Activated T-helper 1 cell treated with Interleukin-2 at 50 U/mL for 16 hours (primary cell): ENCODE results near the gene PDE12.

ENCODE experiments used
- DNase-seq: peaks from one replicate; pipeline ENCODE4 v3.0.0-alpha.2; 2020; ENCODE audit warnings: low read depth

Gene PDE12, protein sequence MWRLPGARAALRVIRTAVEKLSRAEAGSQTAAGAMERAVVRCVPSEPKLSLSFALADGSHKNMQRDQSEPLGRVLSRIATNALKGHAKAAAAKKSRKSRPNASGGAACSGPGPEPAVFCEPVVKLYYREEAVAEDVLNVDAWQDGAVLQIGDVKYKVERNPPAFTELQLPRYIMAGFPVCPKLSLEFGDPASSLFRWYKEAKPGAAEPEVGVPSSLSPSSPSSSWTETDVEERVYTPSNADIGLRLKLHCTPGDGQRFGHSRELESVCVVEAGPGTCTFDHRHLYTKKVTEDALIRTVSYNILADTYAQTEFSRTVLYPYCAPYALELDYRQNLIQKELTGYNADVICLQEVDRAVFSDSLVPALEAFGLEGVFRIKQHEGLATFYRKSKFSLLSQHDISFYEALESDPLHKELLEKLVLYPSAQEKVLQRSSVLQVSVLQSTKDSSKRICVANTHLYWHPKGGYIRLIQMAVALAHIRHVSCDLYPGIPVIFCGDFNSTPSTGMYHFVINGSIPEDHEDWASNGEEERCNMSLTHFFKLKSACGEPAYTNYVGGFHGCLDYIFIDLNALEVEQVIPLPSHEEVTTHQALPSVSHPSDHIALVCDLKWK

DNA sequence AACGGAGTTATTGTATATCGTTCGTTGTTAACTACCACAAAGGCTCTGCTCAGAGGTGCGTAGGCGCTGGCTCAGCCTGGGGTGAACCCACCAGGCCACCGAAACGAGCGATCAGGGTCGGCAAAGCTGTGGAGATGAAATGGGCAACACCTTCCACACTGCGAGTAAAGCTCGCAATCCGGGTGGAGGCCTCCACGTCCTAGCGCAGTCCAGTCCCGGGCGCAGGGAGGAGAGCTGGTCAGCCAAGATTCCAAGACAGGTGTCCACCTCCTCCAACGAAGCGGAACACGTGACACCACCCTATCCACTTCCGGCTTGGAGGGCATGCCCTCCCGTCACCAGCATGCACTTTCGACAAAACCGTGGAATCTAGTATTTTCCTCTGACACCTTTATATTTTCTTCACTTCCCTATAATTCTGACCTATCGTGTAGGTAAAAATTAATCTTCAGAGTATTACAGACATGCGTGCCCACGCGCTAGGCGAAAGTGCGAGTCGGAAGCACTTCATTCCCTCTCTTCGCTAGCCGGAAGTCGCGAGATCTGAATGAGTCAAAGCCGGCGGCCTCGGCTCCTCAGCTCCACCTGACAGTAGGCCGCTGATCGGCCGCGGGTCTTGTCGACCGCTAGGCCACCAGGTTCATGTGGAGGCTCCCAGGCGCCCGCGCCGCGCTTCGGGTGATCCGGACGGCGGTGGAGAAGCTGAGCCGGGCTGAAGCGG lies at the start of gene PDE12:
PDE12 (plus strand) TSS at position 537 of the 721 bp plus-strand sequence; CDS start at position 643, 106 bp downstream.
- DNase-seq: peak; percentile 63

DNA sequence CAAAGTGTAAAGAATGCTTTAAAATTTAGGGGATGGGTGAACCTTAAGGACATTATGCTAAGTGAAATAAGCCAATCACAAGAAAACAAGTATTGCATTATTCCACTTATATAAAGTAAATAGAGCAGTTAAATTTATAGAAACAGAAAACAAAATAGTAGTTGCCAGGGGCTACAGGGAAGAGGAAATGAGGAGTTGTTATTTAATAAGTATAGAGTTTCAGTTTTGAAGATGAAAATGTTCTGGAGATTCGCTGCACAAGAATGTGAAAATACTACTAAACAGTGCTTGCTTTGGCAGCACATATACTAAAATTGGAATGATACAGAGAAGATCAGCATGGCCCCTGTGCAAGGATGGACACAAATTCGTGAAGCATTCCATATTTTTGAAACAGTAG lies 43.9 kb upstream of the PDE12 start:
- DNase-seq: no peak

DNA sequence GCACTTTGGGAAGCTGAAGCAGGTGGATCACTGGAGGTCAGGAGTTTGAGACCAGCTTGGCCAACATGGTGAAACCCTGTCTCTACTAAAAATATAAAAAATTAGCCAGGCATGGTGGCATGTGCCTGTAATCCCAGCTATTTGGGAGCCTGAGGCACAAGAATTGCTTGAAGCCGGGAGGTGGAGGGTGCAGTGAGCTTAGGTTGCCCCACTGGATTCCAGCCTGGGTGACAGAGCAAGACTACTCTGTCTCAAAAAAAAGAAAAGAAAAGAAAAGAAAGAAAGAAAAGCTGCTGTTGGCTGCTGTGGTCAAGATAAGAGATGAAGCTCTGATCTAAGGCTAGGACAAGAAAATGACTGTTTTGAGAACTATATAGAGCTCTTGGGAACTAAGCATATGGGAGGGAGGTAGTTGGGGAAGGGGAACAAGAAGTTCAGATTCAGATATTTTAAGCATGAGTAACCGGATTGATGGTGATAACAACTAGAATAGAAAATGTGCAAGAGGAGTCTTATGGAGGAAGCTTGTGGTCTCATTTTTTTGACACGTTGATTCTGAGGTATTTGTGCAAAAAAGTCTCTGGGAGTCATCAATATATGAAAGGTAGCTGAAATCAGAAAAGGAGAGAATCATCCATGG lies 37.7 kb upstream of the PDE12 start:
- DNase-seq: no peak

DNA sequence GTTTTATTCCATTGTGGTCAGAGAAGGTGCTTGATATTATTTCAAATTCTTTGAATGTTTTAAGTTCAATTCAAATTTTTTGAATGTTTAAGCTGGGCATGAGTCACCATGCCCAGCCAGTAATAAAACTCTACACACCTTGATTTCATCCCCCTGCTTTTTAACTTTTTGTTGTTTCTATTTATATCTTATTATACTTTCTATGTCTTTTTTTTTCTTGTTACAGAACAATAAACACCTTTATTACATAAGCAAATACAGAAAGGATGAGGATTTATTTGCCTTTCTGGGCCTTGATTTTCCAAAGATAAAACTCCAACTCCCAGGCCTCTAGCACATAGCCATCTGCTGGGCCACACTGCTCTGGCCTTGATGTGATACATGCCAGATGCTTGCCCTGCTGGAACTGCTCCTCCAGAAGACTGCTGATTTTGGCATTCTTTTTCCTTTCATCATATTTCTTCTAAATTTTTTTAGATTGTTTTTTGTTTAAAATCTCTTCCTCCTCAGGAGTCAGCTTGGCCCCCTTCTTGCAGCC lies 25.9 kb upstream of the PDE12 start:
- no peak for DNase-seq

DNA sequence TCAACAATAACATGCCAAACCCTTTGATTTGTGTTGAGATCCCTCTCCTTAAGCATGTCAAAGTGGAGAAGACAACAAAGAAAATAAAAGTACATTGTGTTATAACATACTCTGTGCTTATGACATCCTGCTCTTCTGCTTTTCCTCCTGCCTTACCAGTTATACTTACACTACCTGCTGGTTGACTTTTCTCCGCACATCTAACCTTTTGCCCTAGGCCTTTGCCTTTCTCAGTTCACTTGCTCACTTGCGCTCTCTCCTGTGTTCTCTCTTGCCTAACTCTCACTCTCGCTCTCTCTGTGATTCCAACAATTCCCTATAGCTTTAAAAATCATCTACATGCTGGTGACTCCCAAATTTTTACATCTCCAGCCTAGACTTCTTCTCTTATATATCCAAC lies 17.6 kb upstream of the PDE12 start:
- DNase-seq: no peak

DNA sequence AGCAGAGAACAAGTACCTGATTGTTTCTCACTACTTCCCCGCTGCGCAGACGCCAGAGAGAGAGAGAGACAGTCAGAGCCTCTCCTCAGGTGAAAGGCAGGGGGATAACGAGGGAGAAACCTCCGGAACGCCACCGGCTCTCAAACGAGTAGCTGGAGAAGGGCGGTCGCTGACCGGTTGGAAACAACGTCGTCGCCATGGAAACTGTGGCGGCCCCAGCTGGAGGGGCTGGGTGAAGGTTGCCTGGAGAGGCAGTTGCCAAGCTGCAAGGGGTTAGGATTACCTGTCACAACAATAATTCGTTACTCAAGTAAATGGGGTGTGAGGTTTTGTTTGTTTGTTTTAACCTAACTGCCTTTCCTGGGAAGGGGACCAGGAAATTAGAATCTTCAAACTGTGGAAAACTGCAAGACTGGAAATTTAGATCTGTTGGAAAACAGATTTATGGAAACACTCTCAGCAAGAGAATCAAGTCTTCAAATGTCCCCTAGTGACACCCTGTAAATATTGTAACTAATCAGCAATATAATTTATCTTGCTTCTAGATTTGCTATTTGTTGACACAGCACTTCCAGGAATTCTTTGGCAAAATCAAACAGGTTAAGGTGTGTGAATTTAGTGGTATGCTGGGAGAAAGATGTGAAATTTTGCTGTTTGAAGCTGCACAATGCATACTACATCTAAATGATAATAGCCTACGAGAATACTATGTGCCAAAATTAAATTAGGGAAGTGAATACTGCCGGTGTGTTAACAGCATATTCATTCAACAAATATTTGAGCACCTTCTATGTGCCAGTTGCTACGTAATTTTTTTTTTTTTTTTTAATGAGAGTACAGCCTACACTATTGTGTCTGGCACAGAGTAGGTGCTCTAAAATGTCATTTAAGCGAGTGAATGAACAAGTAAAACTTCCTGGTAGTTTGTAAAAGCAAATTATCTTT lies 11.6 kb upstream of the PDE12 start, which contains the start of gene DNAH12:
DNAH12 (minus strand) TSS at position 164 of the 945 bp plus-strand sequence. CDS start 1,474 bp downstream, outside the sequence.
- no peak for DNase-seq

DNA sequence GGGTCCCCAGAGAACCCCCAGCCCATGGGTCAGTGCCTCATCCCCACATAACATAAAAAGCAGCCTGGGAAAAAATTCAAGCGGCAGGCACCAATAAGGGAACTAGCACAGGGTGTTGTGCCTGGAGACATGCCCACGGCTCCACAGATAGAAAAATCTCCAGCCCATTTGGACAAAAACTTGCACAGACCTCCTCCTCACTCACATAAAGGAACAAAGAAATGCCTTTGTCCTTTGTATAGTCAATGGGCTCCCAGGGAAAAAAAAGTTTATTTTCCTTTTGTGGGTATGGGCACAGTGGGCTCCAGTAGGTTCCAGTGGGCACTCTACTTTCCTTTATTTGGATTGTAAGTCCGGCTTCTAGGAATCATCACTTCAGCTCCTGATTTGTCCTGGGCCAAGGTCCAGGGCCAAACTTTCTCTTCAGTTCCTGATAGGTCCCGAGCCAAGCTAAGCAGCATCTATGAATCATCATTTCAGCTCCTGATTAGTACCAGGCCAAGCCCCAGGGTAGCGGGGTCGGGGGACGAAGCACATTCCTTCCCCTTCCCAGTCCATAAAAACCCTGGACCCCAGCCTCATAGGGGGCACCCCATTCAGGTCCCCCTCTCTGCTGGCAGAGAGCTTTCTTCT lies 10.3 kb upstream of the PDE12 start:
- no peak for DNase-seq

DNA sequence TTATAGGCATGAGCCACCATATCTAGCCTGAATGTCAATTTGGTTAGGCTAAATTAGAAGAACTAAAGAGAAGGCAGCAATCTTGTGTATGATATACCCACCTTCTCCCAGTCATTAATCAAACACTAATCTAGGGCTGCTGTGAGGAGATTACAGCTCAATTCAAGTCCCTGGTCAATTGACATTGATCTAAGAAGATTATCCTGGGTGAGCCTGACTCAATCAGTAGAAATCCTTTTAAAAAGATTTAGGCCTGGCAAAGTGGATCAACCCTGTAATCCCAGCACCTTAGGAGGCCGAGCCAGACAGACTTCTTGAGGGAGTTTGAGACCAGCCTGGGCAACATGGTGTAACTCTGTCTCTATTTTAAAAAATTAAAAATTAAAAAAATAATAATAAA lies 9.5 kb upstream of the PDE12 start:
- DNase-seq: no peak

DNA sequence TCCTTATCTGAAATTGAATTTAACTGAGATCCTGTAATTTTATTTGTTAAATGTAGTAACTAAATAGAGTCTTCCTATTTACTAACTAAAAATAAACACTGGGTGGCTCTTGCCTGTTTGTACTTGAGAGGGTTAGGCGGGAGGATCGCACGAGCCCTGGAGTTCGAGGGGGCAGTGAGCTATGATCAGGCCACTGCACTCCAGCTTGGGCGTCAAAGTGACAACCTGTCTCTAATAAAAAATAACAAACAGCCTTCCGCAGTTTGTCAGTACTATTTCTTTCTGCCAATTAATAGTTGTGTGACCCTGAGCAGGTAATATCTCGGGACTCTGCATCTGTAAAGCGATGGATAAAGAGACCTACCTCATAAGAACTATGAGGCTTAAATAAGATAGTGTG lies 768 bp upstream of the PDE12 start:
- no peak for DNase-seq

DNA sequence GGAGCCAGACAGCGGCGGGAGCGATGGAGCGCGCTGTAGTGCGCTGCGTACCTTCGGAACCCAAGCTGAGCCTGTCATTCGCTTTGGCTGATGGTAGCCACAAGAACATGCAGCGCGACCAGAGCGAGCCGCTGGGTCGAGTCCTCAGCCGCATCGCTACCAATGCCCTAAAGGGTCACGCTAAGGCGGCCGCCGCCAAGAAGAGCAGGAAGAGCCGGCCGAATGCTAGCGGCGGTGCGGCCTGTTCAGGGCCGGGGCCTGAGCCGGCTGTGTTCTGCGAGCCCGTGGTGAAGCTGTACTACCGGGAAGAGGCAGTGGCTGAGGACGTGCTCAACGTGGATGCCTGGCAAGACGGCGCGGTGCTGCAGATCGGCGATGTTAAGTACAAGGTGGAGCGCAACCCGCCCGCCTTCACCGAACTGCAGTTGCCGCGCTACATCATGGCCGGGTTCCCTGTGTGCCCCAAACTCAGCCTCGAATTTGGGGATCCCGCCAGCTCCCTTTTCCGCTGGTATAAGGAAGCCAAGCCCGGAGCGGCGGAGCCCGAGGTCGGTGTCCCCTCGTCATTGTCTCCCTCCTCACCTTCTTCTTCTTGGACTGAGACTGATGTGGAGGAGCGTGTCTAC lies 498 bp downstream of the PDE12 start:
- DNase-seq: peak; percentile 7

DNA sequence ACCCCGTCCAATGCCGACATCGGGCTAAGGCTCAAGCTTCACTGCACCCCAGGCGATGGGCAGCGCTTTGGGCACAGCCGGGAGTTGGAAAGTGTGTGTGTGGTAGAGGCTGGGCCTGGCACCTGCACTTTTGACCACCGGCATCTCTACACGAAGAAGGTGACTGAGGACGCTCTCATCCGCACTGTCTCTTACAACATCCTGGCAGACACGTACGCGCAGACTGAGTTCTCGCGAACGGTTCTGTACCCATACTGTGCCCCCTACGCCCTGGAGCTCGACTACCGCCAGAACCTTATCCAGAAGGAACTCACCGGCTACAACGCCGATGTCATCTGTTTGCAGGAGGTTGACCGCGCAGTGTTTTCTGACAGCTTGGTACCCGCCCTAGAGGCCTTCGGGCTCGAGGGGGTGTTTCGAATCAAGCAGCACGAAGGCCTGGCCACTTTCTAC lies 1.0 kb downstream of the PDE12 start:
- DNase-seq: peak; percentile 18

DNA sequence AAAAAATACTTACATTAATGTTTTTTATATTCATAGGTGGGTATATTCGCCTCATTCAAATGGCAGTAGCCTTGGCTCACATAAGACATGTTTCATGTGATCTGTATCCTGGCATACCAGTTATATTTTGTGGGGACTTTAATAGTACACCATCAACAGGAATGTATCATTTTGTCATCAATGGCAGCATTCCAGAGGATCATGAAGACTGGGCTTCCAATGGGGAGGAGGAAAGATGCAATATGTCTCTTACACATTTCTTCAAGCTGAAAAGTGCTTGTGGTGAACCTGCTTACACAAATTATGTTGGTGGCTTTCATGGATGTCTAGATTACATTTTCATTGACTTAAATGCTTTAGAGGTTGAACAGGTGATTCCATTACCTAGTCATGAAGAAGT lies 3.5 kb downstream of the PDE12 start:
- no peak for DNase-seq

DNA sequence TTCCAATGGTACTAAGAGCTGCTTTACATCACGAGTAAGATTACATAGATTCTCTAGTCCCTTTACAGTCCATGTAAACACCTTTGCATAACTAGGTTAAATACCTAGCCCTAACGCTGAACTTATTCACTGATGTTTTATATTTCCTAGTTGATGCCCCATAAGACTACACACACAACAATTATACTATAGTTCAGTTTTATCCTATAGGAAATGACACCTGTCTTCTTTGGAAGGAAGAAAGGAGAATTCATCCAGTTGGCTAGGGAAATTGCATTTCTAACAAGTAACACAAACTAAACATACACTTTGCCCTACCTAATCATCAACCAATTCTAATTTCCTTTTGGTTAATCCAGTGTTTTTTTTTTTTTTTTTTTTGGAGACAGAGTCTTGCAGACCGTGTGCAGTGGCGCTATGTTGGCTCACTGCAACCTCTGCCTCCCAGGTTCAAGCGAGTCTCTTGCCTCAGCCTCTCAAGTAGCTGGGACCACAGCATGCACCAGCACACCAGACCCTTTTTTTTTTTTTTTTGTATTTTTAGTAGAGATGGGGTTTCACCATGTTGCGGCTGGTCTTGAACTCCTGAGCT lies 13.9 kb downstream of the PDE12 start:
- DNase-seq: no peak

DNA sequence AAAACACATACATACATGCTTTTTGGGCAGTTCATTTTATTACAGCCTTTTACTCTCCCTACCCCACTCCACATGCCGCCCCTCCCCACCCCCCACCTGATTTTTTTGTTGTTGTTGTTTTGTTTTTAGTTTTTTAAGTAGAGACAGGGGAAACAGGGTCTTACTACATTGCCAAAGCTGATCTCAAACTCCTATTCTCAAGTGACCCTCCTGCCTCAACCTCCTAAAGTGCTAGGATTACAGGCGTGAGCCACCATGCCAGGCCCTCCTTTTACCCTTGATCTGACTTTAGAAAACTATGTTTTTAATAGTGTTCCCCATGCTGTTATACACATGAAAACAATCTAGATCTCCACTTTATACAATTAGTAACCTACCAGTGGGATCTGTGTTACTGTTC lies 14.8 kb downstream of the PDE12 start:
- DNase-seq: no peak

DNA sequence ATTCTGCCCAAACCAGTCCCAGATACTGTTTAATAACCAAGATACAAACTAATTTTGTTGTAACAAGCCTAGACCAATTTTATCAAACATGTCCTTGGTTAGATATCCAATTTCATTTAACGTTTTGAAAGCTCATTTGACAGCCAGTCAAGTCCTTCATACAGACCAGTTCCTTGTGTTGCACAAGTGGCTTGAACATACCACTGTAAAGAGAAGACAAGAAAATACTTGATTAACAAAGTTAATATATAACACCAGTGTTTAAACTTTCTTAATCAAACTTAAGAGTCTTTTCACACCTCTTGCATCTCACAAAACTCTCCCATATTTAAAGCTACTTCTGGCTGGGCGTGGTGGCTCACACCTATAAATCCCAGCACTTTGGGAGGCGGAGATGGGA lies 16.0 kb downstream of the PDE12 start:
- no peak for DNase-seq

DNA sequence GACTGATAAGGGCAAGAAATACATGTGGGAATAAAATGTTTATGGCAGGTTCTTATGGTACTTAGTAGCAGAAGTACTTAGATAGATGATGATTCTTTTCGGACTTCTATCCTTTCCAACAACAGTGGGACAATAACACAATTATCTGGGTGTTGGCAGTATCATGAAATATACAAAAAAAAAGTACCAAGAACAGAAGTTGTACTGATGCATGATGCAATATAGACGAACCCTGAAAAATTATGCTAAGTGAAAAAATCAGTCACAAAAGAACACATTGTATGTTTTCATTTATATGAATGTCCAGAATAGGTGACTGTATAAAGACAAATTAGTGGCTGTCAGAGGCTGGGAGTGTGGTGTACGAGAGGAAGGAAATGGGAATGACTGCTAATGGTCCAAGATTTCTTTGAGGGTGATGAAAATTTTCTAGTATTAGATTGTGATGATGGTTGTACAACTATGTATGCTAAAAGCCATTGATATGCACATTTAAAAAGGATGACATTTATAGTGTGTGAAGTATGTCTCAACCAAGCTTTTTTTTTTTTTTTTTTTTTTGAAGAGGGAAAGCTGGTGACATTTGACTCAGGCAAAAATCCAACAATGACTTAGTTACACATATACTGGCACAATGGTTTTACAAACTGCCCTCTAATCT lies 20.0 kb downstream of the PDE12 start:
- DNase-seq: no peak

DNA sequence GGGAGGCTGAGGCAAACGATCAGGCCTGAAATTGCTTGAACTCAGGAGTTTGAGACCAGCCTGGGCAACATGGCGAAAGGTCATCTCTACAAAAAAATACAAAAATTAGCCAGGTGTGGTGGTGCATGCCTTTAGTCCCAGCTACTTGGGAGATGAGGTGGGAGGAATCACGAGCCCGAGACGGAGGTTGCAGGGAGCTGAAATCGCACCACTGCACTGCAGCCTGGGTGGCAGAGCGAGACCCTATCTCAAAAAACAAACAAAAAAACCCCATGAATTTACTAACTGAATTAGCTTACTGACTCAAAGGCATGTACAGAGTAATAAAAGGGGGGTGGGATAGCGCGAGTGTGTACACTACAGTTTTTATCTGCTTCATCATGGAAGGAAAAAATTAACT lies 21.7 kb downstream of the PDE12 start:
- DNase-seq: no peak

DNA sequence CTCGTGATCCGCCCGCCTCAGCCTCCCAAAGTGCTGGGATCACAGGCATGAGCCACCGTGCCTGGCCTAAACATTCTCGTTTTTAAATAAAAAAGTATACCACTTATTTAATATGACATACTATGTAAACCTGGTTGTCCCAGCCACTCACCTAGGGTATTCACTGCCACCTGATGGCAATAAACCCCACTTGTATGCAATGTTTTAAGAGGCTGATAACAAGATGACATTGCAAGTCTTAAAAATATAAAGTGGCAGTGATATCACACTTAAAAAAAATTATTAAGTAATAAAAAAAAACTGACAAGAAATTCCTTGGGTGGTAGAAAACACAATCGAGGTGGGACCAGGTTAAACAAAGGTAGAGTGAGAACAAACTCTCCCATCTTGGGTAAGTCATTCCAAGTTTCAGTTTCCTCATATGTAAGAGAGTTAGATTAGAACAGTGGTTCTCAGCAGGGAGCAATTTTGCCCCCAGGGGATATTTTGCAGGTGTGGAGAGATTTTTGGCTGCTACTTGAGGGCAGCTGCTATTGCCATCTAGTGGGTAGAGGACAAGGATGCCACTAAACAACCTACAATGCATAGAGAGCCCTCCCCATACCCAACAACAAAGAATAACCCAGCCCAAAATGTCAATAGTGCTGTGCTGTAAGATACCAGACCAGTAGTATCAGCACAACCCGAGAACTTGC lies 26.5 kb downstream of the PDE12 start:
- DNase-seq: no peak
